OCI-LY1 (cell line): ENCODE results near the gene DOCK2.

Experiments
- H2AFZ ChIP-seq: fragments of 200-600 bp; sonication (generic), shearing (Covaris generic); 2 replicates; pipeline ENCODE4 v1.6.0; 2014; ENCODE audit warnings: antibody characterized with exemption, mild to moderate bottlenecking, low read length
- H3F3A ChIP-seq: fragments of 200-600 bp; sonication (generic), shearing (Covaris generic); 2 replicates; pipeline ENCODE4 v1.6.0; 2014; ENCODE audit warnings: mild to moderate bottlenecking, antibody characterized with exemption, low read length, moderate library complexity; ENCODE audit not compliant: insufficient read depth
- H3K27ac ChIP-seq: fragments of 200-600 bp; sonication (generic); 2 replicates; pipeline ENCODE4 v1.5.1; 2014; ENCODE audit warnings: low read length, mixed run types, mild to moderate bottlenecking, low read depth; ENCODE audit not compliant: poor library complexity, severe bottlenecking
- H3K27me3 ChIP-seq: fragments of 200-600 bp; sonication (generic); 2 replicates; pipeline ENCODE4 v1.6.0; 2014; ENCODE audit warnings: antibody characterized with exemption, mild to moderate bottlenecking, low read length, moderate library complexity; ENCODE audit not compliant: insufficient read depth
- H3K36me3 ChIP-seq: fragments of 200-600 bp; sonication (generic); 2 replicates; pipeline ENCODE4 v1.6.1; 2014; ENCODE audit warnings: mild to moderate bottlenecking, antibody characterized with exemption, low read length, moderate library complexity, mixed read lengths; ENCODE audit not compliant: insufficient read depth
- H3K4me1 ChIP-seq: fragments of 200-600 bp; sonication (generic); 2 replicates; pipeline ENCODE4 v1.5.1; 2014; ENCODE audit warnings: mild to moderate bottlenecking, low read length, moderate library complexity; ENCODE audit not compliant: insufficient read depth, severe bottlenecking
- H3K4me2 ChIP-seq: fragments of 200-600 bp; sonication (generic), shearing (Covaris generic); 2 replicates; pipeline ENCODE4 v1.6.1; 2014; ENCODE audit warnings: low read length
- H3K4me3 ChIP-seq: fragments of 200-600 bp; sonication (generic); 2 replicates; pipeline ENCODE4 v1.5.1; 2014; ENCODE audit warnings: low read length, low read depth, mild to moderate bottlenecking, mixed read lengths; ENCODE audit not compliant: poor library complexity, severe bottlenecking
- H3K79me2 ChIP-seq: fragments of 200-600 bp; shearing (Covaris generic); 2 replicates; pipeline ENCODE4 v1.6.1; 2016; ENCODE audit warnings: mixed run types, low read length, mixed read lengths; ENCODE audit not compliant: insufficient read depth
- H3K9ac ChIP-seq: fragments of 200-600 bp; sonication (generic), shearing (Covaris generic); 2 replicates; pipeline ENCODE4 v1.6.1; 2014; ENCODE audit warnings: mild to moderate bottlenecking, low read length, mixed read lengths
- H3K9me2 ChIP-seq: fragments of 200-600 bp; sonication (generic), shearing (Covaris generic); 2 replicates; pipeline ENCODE4 v1.6.1; 2014; ENCODE audit warnings: low read depth, mild to moderate bottlenecking, low read length, mixed read lengths
- H3K9me3 ChIP-seq: fragments of 200-600 bp; shearing (Covaris generic); 2 replicates; pipeline ENCODE4 v1.6.1; 2014; ENCODE audit warnings: low read length, mixed read lengths
- H4K20me1 ChIP-seq: fragments of 200-600 bp; sonication (generic), shearing (Covaris generic); 2 replicates; pipeline ENCODE4 v1.6.0; 2016; ENCODE audit warnings: mild to moderate bottlenecking, low read length; ENCODE audit not compliant: insufficient read depth
- EZH2 ChIP-seq: fragments of 200-600 bp; sonication (generic), shearing (Covaris generic); IDR thresholded peaks from 2 replicates; pipeline ENCODE4 v1.8.0; 2017; ENCODE audit warnings: borderline replicate concordance, mixed run types, mild to moderate bottlenecking, antibody characterized with exemption, low read length, moderate library complexity, mixed read lengths
- TF ChIP-seq, protein P1 (sequence below): fragments of 200-600 bp; sonication (generic), shearing (Covaris generic); IDR thresholded peaks from 2 replicates; pipeline ENCODE4 v1.5.1; 2017; ENCODE audit warnings: mild to moderate bottlenecking, antibody characterized with exemption, low read length, moderate library complexity, mixed read lengths

Gene DOCK2

GRCh38 chr5:169667896-169668674 lies 31.0 kb downstream of the DOCK2 start:
- Histone ChIP-seq H3K4me1 (no peaks in the 10 kb centered on the region), H3K9me2 (no peaks in the 10 kb centered on the region), H2AFZ (no peak overlapping the region), H3K9me3 (no peaks in the 10 kb centered on the region), H3K9ac (no peak overlapping the region), H3K27ac (no peak overlapping the region), H3K36me3 (peaks cover 47% of the 10 kb centered on the region), H3K4me3 (no peak overlapping the region), H3K79me2 (peaks cover 10% of the 10 kb centered on the region; the same call in 1 of the 2 replicates), H3K4me2 (no peak overlapping the region), H4K20me1 (no peaks in the 10 kb centered on the region), H3F3A (no peaks in the 10 kb centered on the region), H3K27me3 (no peaks in the 10 kb centered on the region)
- TF ChIP-seq, protein P1, sequence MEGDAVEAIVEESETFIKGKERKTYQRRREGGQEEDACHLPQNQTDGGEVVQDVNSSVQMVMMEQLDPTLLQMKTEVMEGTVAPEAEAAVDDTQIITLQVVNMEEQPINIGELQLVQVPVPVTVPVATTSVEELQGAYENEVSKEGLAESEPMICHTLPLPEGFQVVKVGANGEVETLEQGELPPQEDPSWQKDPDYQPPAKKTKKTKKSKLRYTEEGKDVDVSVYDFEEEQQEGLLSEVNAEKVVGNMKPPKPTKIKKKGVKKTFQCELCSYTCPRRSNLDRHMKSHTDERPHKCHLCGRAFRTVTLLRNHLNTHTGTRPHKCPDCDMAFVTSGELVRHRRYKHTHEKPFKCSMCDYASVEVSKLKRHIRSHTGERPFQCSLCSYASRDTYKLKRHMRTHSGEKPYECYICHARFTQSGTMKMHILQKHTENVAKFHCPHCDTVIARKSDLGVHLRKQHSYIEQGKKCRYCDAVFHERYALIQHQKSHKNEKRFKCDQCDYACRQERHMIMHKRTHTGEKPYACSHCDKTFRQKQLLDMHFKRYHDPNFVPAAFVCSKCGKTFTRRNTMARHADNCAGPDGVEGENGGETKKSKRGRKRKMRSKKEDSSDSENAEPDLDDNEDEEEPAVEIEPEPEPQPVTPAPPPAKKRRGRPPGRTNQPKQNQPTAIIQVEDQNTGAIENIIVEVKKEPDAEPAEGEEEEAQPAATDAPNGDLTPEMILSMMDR: no peak
- no peak for TF ChIP-seq EZH2

DNA sequence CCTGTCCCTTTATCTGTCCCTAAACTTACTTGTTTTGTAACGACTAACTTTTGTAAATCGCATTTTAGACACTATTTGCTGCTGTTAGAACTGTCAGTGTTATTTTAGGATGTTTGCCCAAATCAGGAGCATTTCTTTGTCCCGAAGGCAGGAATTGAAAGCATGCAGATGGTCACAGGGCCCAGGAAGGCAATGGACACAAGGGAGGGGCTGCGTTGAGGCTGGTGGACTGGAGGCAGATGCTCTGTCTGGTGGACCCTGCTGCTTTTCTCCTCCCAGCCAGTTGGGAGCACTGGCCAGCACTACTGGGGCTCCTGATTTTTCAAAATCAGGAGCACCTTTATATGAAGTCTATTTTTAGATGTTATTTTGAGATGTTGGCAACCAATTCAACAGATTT lies 31.7 kb downstream of the DOCK2 start:
- Histone ChIP-seq H3K9me3 (no peaks in the 10 kb centered on the region), H3K27me3 (no peaks in the 10 kb centered on the region), H3K4me2 (no peak overlapping the region), H3K79me2 (peaks cover 10% of the 10 kb centered on the region; the same call in 1 of the 2 replicates), H3K36me3 (peaks cover 45% of the 10 kb centered on the region), H4K20me1 (no peaks in the 10 kb centered on the region), H3K27ac (no peak overlapping the region), H2AFZ (no peak overlapping the region), H3K4me1 (no peaks in the 10 kb centered on the region), H3K9ac (no peak overlapping the region), H3K9me2 (no peaks in the 10 kb centered on the region), H3F3A (no peaks in the 10 kb centered on the region), H3K4me3 (no peak overlapping the region)
- TF ChIP-seq EZH2: no peak
- TF ChIP-seq, protein P1: no peak

GRCh38 chr5:169670769-169671525 lies 33.9 kb downstream of the DOCK2 start:
- no peak overlapping the region for H3K4me3 ChIP-seq
- H3K9me2 ChIP-seq: no peaks in the 10 kb centered on the region
- no peaks in the 10 kb centered on the region for H3K4me1 ChIP-seq
- H3F3A ChIP-seq: no peaks in the 10 kb centered on the region
- H4K20me1 ChIP-seq: no peaks in the 10 kb centered on the region
- H3K79me2 ChIP-seq: peaks cover 6% of the 10 kb centered on the region; the same call in 1 of the 2 replicates
- no peaks in the 10 kb centered on the region for H3K27me3 ChIP-seq
- no peaks in the 10 kb centered on the region for H3K9me3 ChIP-seq
- H2AFZ ChIP-seq: no peak overlapping the region
- no peak overlapping the region for H3K4me2 ChIP-seq
- TF ChIP-seq, protein P1: no peak
- TF ChIP-seq EZH2: no peak
- peaks cover 57% of the 10 kb centered on the region for H3K36me3 ChIP-seq
- H3K27ac ChIP-seq: no peak overlapping the region
- H3K9ac ChIP-seq: no peak overlapping the region
